ENCODE measurements around the gene FTSJ1.
"Not testable (repeated sequence)": the region's sequence is repeated elsewhere in the genome, so short reads cannot be mapped to it uniquely, and the experiment has no call there.

GRCh38 chrX:48430166-48430565 is 45.8 kb upstream of the FTSJ1 start:
- not testable (repeated sequence) for TF ChIP-seq EZH2 (IDR thresholded peaks at IDR 0.05); POLR2AphosphoS5 (IDR thresholded peaks at IDR 0.05; ENCODE audit: borderline replicate concordance, low read depth, low read length)
